Measurements from ENCODE around the gene LAMB3. TPM values are rescaled to one million over a fixed set of nuclear protein-coding genes. Genes with fewer than 3 reads are reported as not detected.

Gene LAMB3
- polyA plus RNA-seq, 1 experiment: 4.4 TPM

- ChIA-PET POLR2A (no interaction called here), CTCF (interaction anchor here (0.7 to 2.3 kb wide), 4 partner anchors 11 to 46 kb away, joined by 4 to 6 read pairs (median 4); no protein-coding TSS in a partner anchor)
- no peak for TF ChIP-seq CTCF (IDR thresholded peaks at IDR 0.05; ENCODE audit: insufficient read depth, low read depth, low read length)
- Histone ChIP-seq H3K27me3 (ENCODE audit: control insufficient read depth, insufficient read depth, low read length) (no peaks in the 10 kb centered on the region; the same call in 1 of the 2 replicates), H3K36me3 (ENCODE audit: control insufficient read depth, insufficient read depth, low read length) (no peaks in the 10 kb centered on the region; the same call in 1 of the 2 replicates), H3K4me3 (ENCODE audit: low read depth, low read length) (no peak overlapping the region)
- DNase-seq (ENCODE audit: low read depth): no peak
Measured at GRCh38 chr1:209612646-209613399, 39.4 kb downstream of the LAMB3 start.

GRCh38 chr1:209611771-209612570 lies 40.3 kb downstream of the LAMB3 start:
- TF ChIP-seq CTCF (IDR thresholded peaks at IDR 0.05; ENCODE audit: insufficient read depth, low read depth, low read length): no peak
- H3K36me3 ChIP-seq (ENCODE audit: control insufficient read depth, insufficient read depth, low read length): no peaks in the 10 kb centered on the region; the same call in 1 of the 2 replicates
- no peaks in the 10 kb centered on the region; the same call in 1 of the 2 replicates for H3K27me3 ChIP-seq (ENCODE audit: control insufficient read depth, insufficient read depth, low read length)
- CTCF ChIA-PET: interaction anchor here (1.0 to 2.0 kb wide), 5 partner anchors 10 to 45 kb away, joined by 3 to 5 read pairs (median 4); no protein-coding TSS in a partner anchor
- H3K4me3 ChIP-seq (ENCODE audit: low read depth, low read length): no peak overlapping the region
- POLR2A ChIA-PET: no interaction called here
- no peak for DNase-seq (ENCODE audit: low read depth)

GRCh38 chr1:209610631-209610905 lies 41.7 kb downstream of the LAMB3 start:
- no peaks in the 10 kb centered on the region; the same call in 1 of the 2 replicates for H3K36me3 ChIP-seq (ENCODE audit: control insufficient read depth, insufficient read depth, low read length)
- ChIA-PET CTCF (interaction anchor here (0.7 to 2.9 kb wide), 3 partner anchors 13 to 28 kb away, joined by 3 to 19 read pairs (median 5); no protein-coding TSS in a partner anchor), POLR2A (no interaction called here)
- no peak for DNase-seq (ENCODE audit: low read depth)
- H3K4me3 ChIP-seq (ENCODE audit: low read depth, low read length): no peak overlapping the region
- TF ChIP-seq CTCF (IDR thresholded peaks at IDR 0.05; ENCODE audit: insufficient read depth, low read depth, low read length): no peak
- no peaks in the 10 kb centered on the region; the same call in 1 of the 2 replicates for H3K27me3 ChIP-seq (ENCODE audit: control insufficient read depth, insufficient read depth, low read length)

GRCh38 chr1:209609791-209610630 lies 42.2 kb downstream of the LAMB3 start:
- CTCF ChIA-PET: interaction anchor here (0.7 to 2.9 kb wide), 3 partner anchors 17 to 27 kb away, joined by 3 to 19 read pairs (median 3); no protein-coding TSS in a partner anchor
- no peak for TF ChIP-seq CTCF (IDR thresholded peaks at IDR 0.05; ENCODE audit: insufficient read depth, low read depth, low read length)
- Histone ChIP-seq H3K36me3 (ENCODE audit: control insufficient read depth, insufficient read depth, low read length) (no peaks in the 10 kb centered on the region; the same call in 1 of the 2 replicates), H3K4me3 (ENCODE audit: low read depth, low read length) (no peak overlapping the region), H3K27me3 (ENCODE audit: control insufficient read depth, insufficient read depth, low read length) (no peaks in the 10 kb centered on the region; the same call in 1 of the 2 replicates)
- POLR2A ChIA-PET: no interaction called here
- DNase-seq (ENCODE audit: low read depth): no peak

All from BJ (cell line).